ENCODE measurements around the gene DOCK4.
"Not testable (repeated sequence)": the region's sequence is repeated elsewhere in the genome, so short reads cannot be mapped to it uniquely, and the experiment has no call there.

Gene DOCK4

GRCh38 chr7:112136271-112137008, 69.8 kb downstream of the DOCK4 start:
- no peak for DNase-seq (ENCODE audit: low spot score)

- DNase-seq (ENCODE audit: low spot score), result no peak
Measured at GRCh38 chr7:112135815-112136214, 70.4 kb downstream of the DOCK4 start.

- no peak for DNase-seq (ENCODE audit: low spot score)
Measured at GRCh38 chr7:112134039-112134438, 72.2 kb downstream of the DOCK4 start.

GRCh38 chr7:112133328-112133727, 72.9 kb downstream of the DOCK4 start:
- no peak for DNase-seq (ENCODE audit: low spot score)

GRCh38 chr7:112132051-112132694, 74.0 kb downstream of the DOCK4 start:
- DNase-seq (ENCODE audit: low spot score), result no peak

- no peak for DNase-seq (ENCODE audit: low spot score)
Measured at GRCh38 chr7:112130729-112131410, 75.3 kb downstream of the DOCK4 start.

- DNase-seq (ENCODE audit: low spot score), result no peak
Measured at GRCh38 chr7:112129655-112130323, 76.4 kb downstream of the DOCK4 start.

GRCh38 chr7:112128461-112129425, 77.5 kb downstream of the DOCK4 start:
- not testable (repeated sequence) for DNase-seq (ENCODE audit: low spot score)

GRCh38 chr7:112128041-112128440, 78.2 kb downstream of the DOCK4 start:
- DNase-seq (ENCODE audit: low spot score), result not testable (repeated sequence)

- no peak for DNase-seq (ENCODE audit: low spot score)
Measured at GRCh38 chr7:112125250-112125649, 80.9 kb downstream of the DOCK4 start.

GRCh38 chr7:112124061-112124766, 82.0 kb downstream of the DOCK4 start:
- DNase-seq (ENCODE audit: low spot score), result no peak

GRCh38 chr7:112122798-112123197, 83.4 kb downstream of the DOCK4 start:
- DNase-seq (ENCODE audit: low spot score), result no peak

- no peak for DNase-seq (ENCODE audit: low spot score)
Measured at GRCh38 chr7:112122144-112122543, 84.1 kb downstream of the DOCK4 start.

- no peak for DNase-seq (ENCODE audit: low spot score)
Measured at GRCh38 chr7:112121318-112121717, 84.9 kb downstream of the DOCK4 start.

- DNase-seq (ENCODE audit: low spot score), result no peak
Measured at GRCh38 chr7:112120696-112121217, 85.4 kb downstream of the DOCK4 start.

GRCh38 chr7:112118581-112119566, 87.3 kb downstream of the DOCK4 start:
- no peak for DNase-seq (ENCODE audit: low spot score)

GRCh38 chr7:112116894-112117293, 89.3 kb downstream of the DOCK4 start:
- no peak for DNase-seq (ENCODE audit: low spot score)

GRCh38 chr7:112116358-112116757, 89.8 kb downstream of the DOCK4 start:
- DNase-seq (ENCODE audit: low spot score), result no peak

GRCh38 chr7:112115880-112116279, 90.3 kb downstream of the DOCK4 start:
- DNase-seq (ENCODE audit: low spot score), result no peak
